Neural progenitor cell (in vitro differentiated cells): ENCODE results near the gene LRRC75A.

Experiments
- CTCF ChIP-seq: fragments of 200-600 bp; sonication (generic); IDR thresholded peaks from 2 replicates; pipeline ENCODE4 v1.5.1; 2017; ENCODE audit warnings: antibody characterized with exemption, mild to moderate bottlenecking
- EZH2 ChIP-seq: fragments of 200-600 bp; sonication (generic); IDR thresholded peaks from 2 replicates; pipeline ENCODE4 v1.6.1; 2017; ENCODE audit warnings: antibody characterized with exemption, mild to moderate bottlenecking, moderate library complexity

GRCh38 chr17:16529906-16530305 lies 37.9 kb upstream of the LRRC75A start:
- TF ChIP-seq CTCF, result no peak
- no peak for TF ChIP-seq EZH2
